H9 (cell line): ENCODE results near the gene TMOD1. TPM values are rescaled to one million over a fixed set of nuclear protein-coding genes. Genes with fewer than 3 reads are reported as not detected.

ENCODE experiments used
- DNase-seq: peaks from one replicate; pipeline ENCODE4 v3.0.0-alpha.2; 2017
- H2AFZ ChIP-seq: one replicate; pipeline ENCODE4 v1.6.1; 2013; ENCODE audit warnings: mild to moderate bottlenecking, low read length, control low read depth, moderate library complexity
- H2AK5ac ChIP-seq: 2 replicates; pipeline ENCODE4 v1.6.1; 2013; ENCODE audit warnings: low read length, control low read depth, mixed read lengths; ENCODE audit not compliant: insufficient read length
- H2BK120ac ChIP-seq: one replicate; pipeline ENCODE4 v1.6.1; 2013; ENCODE audit warnings: low read depth, mild to moderate bottlenecking, low read length, control low read depth, inconsistent platforms; ENCODE audit not compliant: poor library complexity, severe bottlenecking
- H2BK12ac ChIP-seq: 2 replicates; pipeline ENCODE4 v1.6.1; 2013; ENCODE audit warnings: low read length, control low read depth, mixed read lengths, low read depth; ENCODE audit not compliant: insufficient read length
- H2BK15ac ChIP-seq: 2 replicates; pipeline ENCODE4 v1.6.1; 2013; ENCODE audit warnings: low read depth, low read length, control low read depth
- H2BK20ac ChIP-seq: one replicate; pipeline ENCODE4 v1.6.1; 2013; ENCODE audit warnings: low read depth, mild to moderate bottlenecking, low read length, control low read depth, inconsistent platforms; ENCODE audit not compliant: poor library complexity, severe bottlenecking
- H2BK5ac ChIP-seq: 2 replicates; pipeline ENCODE4 v1.6.1; 2013; ENCODE audit warnings: low read length, control low read depth, mixed read lengths; ENCODE audit not compliant: insufficient read length
- H3K14ac ChIP-seq: 2 replicates; pipeline ENCODE4 v1.6.1; 2013; ENCODE audit warnings: low read length, control low read depth; ENCODE audit not compliant: insufficient read depth
- H3K18ac ChIP-seq: 2 replicates; pipeline ENCODE4 v1.6.1; 2013; ENCODE audit warnings: low read depth, mild to moderate bottlenecking, mixed read lengths, low read length, control low read depth; ENCODE audit not compliant: insufficient read length
- H3K23ac ChIP-seq: 2 replicates; pipeline ENCODE4 v1.6.1; 2013; ENCODE audit warnings: low read length, control low read depth, mixed read lengths, low read depth; ENCODE audit not compliant: insufficient read length
- H3K23me2 ChIP-seq: 2 replicates; pipeline ENCODE4 v1.6.1; 2013; ENCODE audit warnings: low read depth, mild to moderate bottlenecking, mixed read lengths, low read length, control low read depth; ENCODE audit not compliant: insufficient read length, poor library complexity, severe bottlenecking
- H3K27ac ChIP-seq: 2 replicates; pipeline ENCODE4 v1.5.1; 2013; ENCODE audit warnings: low read length, control low read depth, mixed read lengths, low read depth; ENCODE audit not compliant: insufficient read length
- H3K27me3 ChIP-seq: 2 replicates; pipeline ENCODE4 v1.6.1; 2013; ENCODE audit warnings: low read length, control low read depth, inconsistent platforms; ENCODE audit not compliant: insufficient read depth
- H3K4ac ChIP-seq: 2 replicates; pipeline ENCODE4 v1.6.1; 2013; ENCODE audit warnings: low read depth, mild to moderate bottlenecking, control low read depth, inconsistent platforms, low read length, moderate library complexity
- H3K4me1 ChIP-seq: 2 replicates; pipeline ENCODE4 v1.6.1; 2013; ENCODE audit warnings: low read length, control low read depth, inconsistent platforms; ENCODE audit not compliant: insufficient read depth
- H3K4me2 ChIP-seq: 2 replicates; pipeline ENCODE4 v1.6.1; 2013; ENCODE audit warnings: low read length, control low read depth, mixed read lengths; ENCODE audit not compliant: insufficient read length, insufficient read depth
- H3K56ac ChIP-seq: 2 replicates; pipeline ENCODE4 v1.6.1; 2013; ENCODE audit warnings: low read depth, mild to moderate bottlenecking, mixed read lengths, low read length, control low read depth; ENCODE audit not compliant: insufficient read length
- H3K79me1 ChIP-seq: 2 replicates; pipeline ENCODE4 v1.6.1; 2013; ENCODE audit warnings: low read depth, mild to moderate bottlenecking, moderate library complexity, low read length, control low read depth, inconsistent platforms; ENCODE audit not compliant: insufficient read depth, poor library complexity, severe bottlenecking
- H3K79me2 ChIP-seq: 2 replicates; pipeline ENCODE4 v1.6.1; 2013; ENCODE audit warnings: low read length, control low read depth, inconsistent platforms; ENCODE audit not compliant: insufficient read depth
- H3K9ac ChIP-seq: 2 replicates; pipeline ENCODE4 v1.6.1; 2013; ENCODE audit warnings: low read length, control low read depth, mixed read lengths; ENCODE audit not compliant: insufficient read length; ENCODE audit errors: extremely low read depth
- H3K9me3 ChIP-seq: one replicate; pipeline ENCODE4 v1.6.1; 2013; ENCODE audit warnings: low read depth, low read length, inconsistent platforms; ENCODE audit not compliant: control insufficient read depth
- H3T11ph ChIP-seq: one replicate; pipeline ENCODE4 v1.6.1; 2013; ENCODE audit warnings: mild to moderate bottlenecking, low read length, control low read depth, inconsistent platforms
- H4K20me1 ChIP-seq: one replicate; pipeline ENCODE4 v1.6.1; 2013; ENCODE audit not compliant: control insufficient read depth, insufficient read length, insufficient read depth
- H4K5ac ChIP-seq: 2 replicates; pipeline ENCODE4 v1.6.1; 2013; ENCODE audit warnings: low read depth, mild to moderate bottlenecking, mixed read lengths, low read length, control low read depth; ENCODE audit not compliant: insufficient read length
- H4K8ac ChIP-seq: replicated peaks from 2 replicates; pipeline ENCODE4 v1.6.1; 2013; ENCODE audit warnings: low read length, control low read depth, mixed read lengths, low read depth; ENCODE audit not compliant: insufficient read length
- H4K91ac ChIP-seq: 2 replicates; pipeline ENCODE4 v1.6.1; 2013; ENCODE audit warnings: low read depth, mild to moderate bottlenecking, moderate library complexity, mixed read lengths, low read length, control low read depth; ENCODE audit not compliant: insufficient read length
- H3K27ac Mint-ChIP-seq, 3 experiments: 2 replicates in 2 of 3; 3 replicates in 1 of 3; pipeline ENCODE4 v1.8.0; 2020 to 2021; ENCODE audit warnings: mixed read lengths in 3 of 3, mild to moderate bottlenecking in 1 of 3, moderate library complexity in 1 of 3
- H3K27me3 Mint-ChIP-seq: 2 replicates; pipeline ENCODE4 v1.8.0; 2021; ENCODE audit warnings: low read depth, mild to moderate bottlenecking, moderate library complexity, mixed read lengths
- H3K36me3 Mint-ChIP-seq, 3 experiments: 2 replicates in 2 of 3; 3 replicates in 1 of 3; pipeline ENCODE4 v1.8.0; 2020 to 2021; ENCODE audit warnings: low read depth in 3 of 3, mixed read lengths in 3 of 3; ENCODE audit not compliant: insufficient read depth in 1 of 3
- H3K4me1 Mint-ChIP-seq, 2 experiments: 2 replicates each; pipeline ENCODE4 v1.8.0; 2020; ENCODE audit warnings: mixed read lengths in 2 of 2
- H3K4me3 Mint-ChIP-seq, 2 experiments: 2 replicates in 1 of 2; 3 replicates in 1 of 2; pipeline ENCODE4 v1.8.0; 2020 to 2021; ENCODE audit warnings: mild to moderate bottlenecking in 2 of 2, mixed read lengths in 2 of 2, moderate library complexity in 1 of 2
- H3K9me3 Mint-ChIP-seq, 2 experiments: 2 replicates in 1 of 2; 3 replicates in 1 of 2; pipeline ENCODE4 v1.8.0; 2020; ENCODE audit warnings: mild to moderate bottlenecking in 2 of 2, mixed read lengths in 2 of 2, moderate library complexity in 1 of 2
- CTCF ChIP-seq: fragments of 200-600 bp; sonication (generic); conservative IDR thresholded peaks from 3 replicates; pipeline ENCODE4 v1.8.0; 2021; ENCODE audit warnings: antibody characterized with exemption, mild to moderate bottlenecking
- WGBS: extraction: QIAGEN DNeasy Blood & Tissue Kit; methylation state at CpG from one replicate; pipeline ENCODE4 v1.1.7; 2013; ENCODE audit warnings: missing lambda C conversion rate, low lambda C conversion rate, mixed read lengths; ENCODE audit not compliant: insufficient read length; ENCODE audit errors: extremely low coverage; 5-methylcytosine and 5-hydroxymethylcytosine counted together
- total RNA-seq: library from RNA; stranded (reverse); gene quantifications from 2 replicates; pipeline ENCODE4 v1.2.1, GENCODE V29; 2021

The TMOD1 gene
- total RNA-seq, 1 experiment from 2014 or later = 0.98 TPM

GRCh38 chr9:97596906-97597305 is 95.4 kb downstream of the TMOD1 start:
- WGBS = no CpG with 5 or more reads among the region's 4 CpGs
- H3K36me3 Mint-ChIP-seq = peaks cover 5 to 23% (median 18%) of the 10 kb centered on the region in 3 experiments; a peak in 5 of 7 replicates
- H3K4me2 ChIP-seq = no peak overlapping the region

More at GRCh38 chr9:97596906-97597305, 95.4 kb downstream of the TMOD1 start:
- H2AFZ ChIP-seq = no peak overlapping the region
- H3K23ac ChIP-seq = no peak overlapping the region
- no peaks in the 10 kb centered on the region for H4K20me1 ChIP-seq
- no peak overlapping the region for H3K14ac ChIP-seq
- no peak overlapping the region for H3K27ac ChIP-seq
- no peak overlapping the region for H3K4ac ChIP-seq
- no peak overlapping the region for H4K8ac ChIP-seq
- Mint-ChIP-seq H3K9me3 (no peaks in the 10 kb centered on the region), H3K27ac (no peak overlapping the region), H3K27me3 (no peaks in the 10 kb centered on the region), H3K4me3 (no peak overlapping the region), H3K4me1 (peaks cover 4% of the 10 kb centered on the region in 2 experiments)
- H3K23me2 ChIP-seq = no peaks in the 10 kb centered on the region
- H3K79me2 ChIP-seq = no peaks in the 10 kb centered on the region
- H2AK5ac ChIP-seq = no peak overlapping the region
- no peak overlapping the region for H2BK15ac ChIP-seq
- H4K91ac ChIP-seq = no peak overlapping the region
- no peaks in the 10 kb centered on the region for H3K9me3 ChIP-seq
- H2BK120ac ChIP-seq = no peak overlapping the region
- no peaks in the 10 kb centered on the region; the same call in 1 of the 2 replicates for H3K4me1 ChIP-seq
- DNase-seq = no peak
- H4K5ac ChIP-seq = no peak overlapping the region
- H3K27me3 ChIP-seq = no peaks in the 10 kb centered on the region
- H2BK20ac ChIP-seq = no peak overlapping the region
- H3T11ph ChIP-seq = no peak overlapping the region
- TF ChIP-seq CTCF = no peak
- H3K18ac ChIP-seq = no peak overlapping the region
- no peak overlapping the region for H2BK12ac ChIP-seq
- H3K79me1 ChIP-seq = no peaks in the 10 kb centered on the region
- no peak overlapping the region for H3K56ac ChIP-seq
- H3K9ac ChIP-seq = no peak overlapping the region
- H2BK5ac ChIP-seq = no peak overlapping the region
